HCT116 (cell line): Measurements from ENCODE around the gene SART1. TPM values are rescaled to one million over a fixed set of nuclear protein-coding genes. Genes with fewer than 3 reads are reported as not detected.

Experiments used
- ATAC-seq: fragments of 200-7000 bp; cut with Tn5 transposase; 2 replicates; pipeline ENCODE4 v1.9.1; 2020; ENCODE audit warnings: mild to moderate bottlenecking, moderate library complexity
- BruUV-seq: library from RNA; stranded (reverse); fragments of 400-500 nt; replicated peaks from 2 replicates; lab custom pipeline; 2021; lab: Mats Ljungman, UMichigan
- CTCF ChIA-PET: fragments of 300-600 bp; sonication (Branson Sonifier 250); formaldehyde crosslinking; loops from one replicate; lab custom pipeline; 2021; ENCODE audit warnings: antibody characterized with exemption; lab: Charles Lee
- POLR2A ChIA-PET: fragments of 300-600, 350-600 bp; sonication (Branson Sonifier 250); formaldehyde crosslinking; loops from one replicate; lab custom pipeline; 2021; ENCODE audit warnings: antibody characterized with exemption; lab: Charles Lee
- RAD21 ChIA-PET, 2 experiments: fragments of 300-600 bp; sonication (Branson Sonifier 250); formaldehyde crosslinking; loops; one replicate each; lab custom pipeline; 2023; ENCODE audit warnings: low total read pairs in 2 of 2; ENCODE audit not compliant: uncharacterized antibody in 2 of 2, unreplicated experiment in 2 of 2, low non-redundant PET in 1 of 2; lab: Charles Lee
- DNase-seq: peaks from one replicate; pipeline ENCODE4 v3.0.0-alpha.2; 2010; ENCODE audit warnings: low read depth, low spot score
- H2AFZ ChIP-seq: fragments of 200-600 bp; shearing (Covaris generic), sonication (generic); 2 replicates; pipeline ENCODE4 v1.6.1; 2017; ENCODE audit warnings: low read depth, mixed run types, mixed read lengths, antibody characterized with exemption, low read length; ENCODE audit not compliant: poor library complexity, severe bottlenecking
- H3K27ac ChIP-seq: 2 replicates; pipeline ENCODE4 v1.5.1; 2012; ENCODE audit warnings: low read depth, low read length
- H3K27me3 ChIP-seq: fragments of 200-600 bp; sonication (generic); 2 replicates; pipeline ENCODE4 v1.6.1; 2016; ENCODE audit warnings: mixed run types, low read length, mixed read lengths; ENCODE audit not compliant: insufficient read depth
- H3K36me3 ChIP-seq, 2 experiments: fragments of 200-500 bp in 1 of 2; fragments of 200-600 bp in 1 of 2; sonication (Bioruptor generic) in 1 of 2; sonication (generic) in 1 of 2; 2 replicates each; pipeline versions ENCODE4 v1.5.1 to v1.6.1; 2014 to 2016; ENCODE audit warnings: low read length in 2 of 2, inconsistent platforms in 1 of 2, mixed read lengths in 1 of 2, mixed run types in 1 of 2; ENCODE audit not compliant: insufficient read depth in 2 of 2, control insufficient read depth in 1 of 2
- H3K4me1 ChIP-seq, 2 experiments: fragments of 200-600 bp in 1 of 2; sonication (generic) in 1 of 2; 2 replicates each; pipeline versions ENCODE4 v1.5.1 to v1.6.1; 2012 to 2017; ENCODE audit warnings: low read length in 2 of 2, inconsistent platforms in 1 of 2, mild to moderate bottlenecking in 1 of 2, mixed read lengths in 1 of 2, mixed run types in 1 of 2, moderate library complexity in 1 of 2; ENCODE audit not compliant: insufficient read depth in 2 of 2, control insufficient read depth in 1 of 2
- H3K4me2 ChIP-seq: fragments of 200-600 bp; sonication (generic); 2 replicates; pipeline ENCODE4 v1.6.1; 2017; ENCODE audit warnings: mixed run types, low read length, mixed read lengths
- H3K4me3 ChIP-seq, 2 experiments: fragments of 200-600 bp in 1 of 2; sonication (generic) in 1 of 2; replicated peaks in 1 of 2; 2 replicates each; pipeline ENCODE4 v1.5.1; 2011 to 2016; ENCODE audit warnings: low read length in 2 of 2, control low read depth in 1 of 2, low read depth in 1 of 2, mild to moderate bottlenecking in 1 of 2, mixed read lengths in 1 of 2, mixed run types in 1 of 2
- H3K79me2 ChIP-seq: fragments of 200-600 bp; sonication (generic); 2 replicates; pipeline ENCODE4 v1.6.1; 2017; ENCODE audit warnings: mild to moderate bottlenecking, mixed run types, low read length, moderate library complexity, mixed read lengths; ENCODE audit not compliant: insufficient read depth
- H3K9ac ChIP-seq: fragments of 200-600 bp; sonication (generic); 2 replicates; pipeline ENCODE4 v1.6.1; 2016; ENCODE audit warnings: low read length, mixed read lengths
- H3K9me2 ChIP-seq: fragments of 200-600 bp; sonication (generic), shearing (Covaris generic); 2 replicates; pipeline ENCODE4 v1.6.1; 2017; ENCODE audit warnings: mixed run types, mild to moderate bottlenecking, moderate library complexity; ENCODE audit not compliant: insufficient read depth
- H3K9me3 ChIP-seq, 2 experiments: fragments of 200-500 bp in 1 of 2; fragments of 200-600 bp in 1 of 2; sonication (Bioruptor generic) in 1 of 2; sonication (generic) in 1 of 2; 2 replicates each; pipeline ENCODE4 v1.6.1; 2014 to 2017; ENCODE audit warnings: low read length in 2 of 2, mixed read lengths in 2 of 2, inconsistent platforms in 1 of 2, low read depth in 1 of 2, mild to moderate bottlenecking in 1 of 2, mixed run types in 1 of 2, moderate library complexity in 1 of 2; ENCODE audit not compliant: control insufficient read depth in 1 of 2, insufficient read depth in 1 of 2
- H4K20me1 ChIP-seq: fragments of 200-600 bp; sonication (generic), shearing (Covaris generic); 2 replicates; pipeline ENCODE4 v1.6.1; 2017; ENCODE audit warnings: mixed run types, mild to moderate bottlenecking, moderate library complexity; ENCODE audit not compliant: insufficient read depth
- EZH2phosphoT487 ChIP-seq: fragments of 200-600 bp; IDR thresholded peaks from 2 replicates; pipeline ENCODE4 v1.6.1; 2018; ENCODE audit warnings: antibody characterized with exemption, borderline replicate concordance
- FOSL1 ChIP-seq: IDR thresholded peaks from 2 replicates; pipeline ENCODE4 v1.6.1; 2012; ENCODE audit warnings: low read depth
- POLR2A ChIP-seq: IDR thresholded peaks from 2 replicates; pipeline ENCODE4 v1.7.0; 2011; ENCODE audit warnings: borderline replicate concordance; ENCODE audit not compliant: insufficient read depth, insufficient read length; ENCODE audit errors: extremely low read depth
- POLR2AphosphoS5 ChIP-seq: IDR thresholded peaks from 2 replicates; pipeline ENCODE4 v1.6.1; 2011; ENCODE audit warnings: mild to moderate bottlenecking, low read depth, low read length, moderate library complexity
- YY1 ChIP-seq: IDR thresholded peaks from 2 replicates; pipeline ENCODE4 v1.6.1; 2011; ENCODE audit warnings: low read length, low read depth, moderate library complexity, mild to moderate bottlenecking; ENCODE audit not compliant: insufficient replicate concordance; ENCODE audit errors: extremely low read depth
- ZFX ChIP-seq: fragments of 450-650 bp; IDR thresholded peaks from 2 replicates; pipeline ENCODE4 v1.6.1; 2017
- intact Hi-C: fragments of 100-400 bp; cut with micrococcal nuclease; formaldehyde crosslinking; loops from 2 replicates; pipeline ENCODE4 v1.10.0; 2022
- total RNA-seq: library from RNA; stranded (reverse); gene quantifications from one replicate; pipeline ENCODE4 v1.2.1, GENCODE V29; 2021; ENCODE audit not compliant: unreplicated experiment
- TF ChIP-seq, protein P1 (sequence below): IDR thresholded peaks from 2 replicates; pipeline ENCODE4 v1.6.1; 2012

SART1 gene
- total RNA-seq, 1 experiment from 2014 or later: 47.9 TPM

DNA sequence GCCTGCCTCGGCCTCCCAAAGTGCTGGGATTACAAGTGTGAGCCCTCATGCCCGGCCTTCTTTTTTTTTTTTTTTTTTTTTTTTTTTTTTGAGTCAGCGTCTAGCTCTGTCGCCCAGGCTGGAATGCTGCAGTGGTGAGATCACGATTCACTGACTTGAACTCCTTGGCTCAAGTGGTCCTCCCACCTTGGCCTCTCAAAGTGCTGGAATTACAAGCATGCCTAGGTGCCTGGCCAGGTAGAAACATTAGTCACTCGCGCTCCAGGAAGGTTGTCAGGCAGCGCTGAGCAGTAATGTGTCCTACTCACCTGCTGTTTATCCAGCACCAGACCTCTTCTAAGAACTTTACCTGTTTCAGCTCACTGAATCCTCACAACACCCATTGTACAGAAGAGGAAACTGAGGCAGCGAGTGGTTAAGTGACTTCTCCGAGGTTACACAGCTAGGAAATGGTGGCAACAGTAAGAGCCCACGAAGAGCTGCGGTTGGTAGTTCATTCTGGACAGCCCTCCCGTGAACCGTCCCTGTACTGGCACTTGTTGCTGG, 49.8 kb downstream of the SART1 start:
- H3K4me1 ChIP-seq: peaks cover 77 to 100% of the 10 kb centered on the region in 2 experiments
- no peak overlapping the region for H2AFZ ChIP-seq
- no peaks in the 10 kb centered on the region for H3K27me3 ChIP-seq
- ChIA-PET CTCF (interaction anchor here (1.7 to 3.2 kb wide), 3 partner anchors 11 to 123 kb away, joined by 5 to 22 read pairs (median 10); partner anchors contain the start of gene FIBP), POLR2A (interaction anchor here (0.6 to 2.6 kb wide), 5 partner anchors 9 to 291 kb away, joined by 3 to 17 read pairs (median 4); partner anchors contain the start of genes BANF1, EIF1AD, RNASEH2C and SF3B2), RAD21 (no interaction called here)
- ATAC-seq: peak; percentile 52
- no peaks in the 10 kb centered on the region for H4K20me1 ChIP-seq
- peak overlapping the region; percentile 74 for H3K9ac ChIP-seq
- H3K9me2 ChIP-seq: no peaks in the 10 kb centered on the region
- no TSS peak for BruUV-seq
- H3K79me2 ChIP-seq: peaks cover 10% of the 10 kb centered on the region; the same call in 1 of the 2 replicates
- intact Hi-C loops: loop anchor here (1.0 kb wide), 1 partner anchor 9 kb away; the partner anchor contains the start of genes BANF1 and EIF1AD
- peak; percentile 91 for DNase-seq
- H3K4me3 ChIP-seq: peak overlapping the region; percentile 44 to 59
- peak overlapping the region; percentile 89 for H3K27ac ChIP-seq
- H3K9me3 ChIP-seq: no peaks in the 10 kb centered on the region
- no peaks in the 10 kb centered on the region for H3K36me3 ChIP-seq
- H3K4me2 ChIP-seq: peak overlapping the region; percentile 72
- TF ChIP-seq, protein P1, sequence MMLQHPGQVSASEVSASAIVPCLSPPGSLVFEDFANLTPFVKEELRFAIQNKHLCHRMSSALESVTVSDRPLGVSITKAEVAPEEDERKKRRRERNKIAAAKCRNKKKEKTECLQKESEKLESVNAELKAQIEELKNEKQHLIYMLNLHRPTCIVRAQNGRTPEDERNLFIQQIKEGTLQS: no peak
- TF ChIP-seq POLR2AphosphoS5: peak; percentile 46; the same call in 1 of the 2 replicates

DNA sequence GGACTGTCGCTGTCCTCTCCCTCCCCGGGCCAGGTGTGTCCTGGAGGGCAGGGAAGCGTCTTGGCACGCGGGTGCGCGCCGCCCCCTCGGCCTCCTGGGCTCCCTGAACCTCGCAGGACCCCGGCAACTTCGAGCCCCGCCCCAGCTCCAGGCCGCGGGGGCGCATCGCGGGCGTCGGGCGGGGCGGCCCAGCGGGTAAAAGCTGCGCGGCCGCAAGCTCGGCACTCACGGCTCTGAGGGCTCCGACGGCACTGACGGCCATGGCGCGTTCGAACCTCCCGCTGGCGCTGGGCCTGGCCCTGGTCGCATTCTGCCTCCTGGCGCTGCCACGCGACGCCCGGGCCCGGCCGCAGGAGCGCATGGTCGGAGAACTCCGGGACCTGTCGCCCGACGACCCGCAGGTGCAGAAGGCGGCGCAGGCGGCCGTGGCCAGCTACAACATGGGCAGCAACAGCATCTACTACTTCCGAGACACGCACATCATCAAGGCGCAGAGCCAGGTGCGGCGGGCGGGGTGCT, 50.3 kb downstream of the SART1 start, which contains the start of gene CST6:
TSS of gene CST6 (plus strand) at position 224 of the 519 bp plus-strand sequence. CDS start at position 261, 37 bp downstream.
- peaks cover 79 to 100% of the 10 kb centered on the region in 2 experiments for H3K4me1 ChIP-seq
- ATAC-seq (peak; percentile 16), DNase-seq (no peak)
- no TSS peak for BruUV-seq
- no peaks in the 10 kb centered on the region for H3K9me3 ChIP-seq
- intact Hi-C loops: loop anchor here (1.0 kb wide), 1 partner anchor 10 kb away; the partner anchor contains the start of genes BANF1 and EIF1AD
- H3K4me2 ChIP-seq: peak within 1 kb of the TSS; percentile 72
- H3K36me3 ChIP-seq: no peaks in the 10 kb centered on the region
- no peak within 1 kb of the TSS for H2AFZ ChIP-seq
- POLR2A ChIA-PET: interaction anchor here (0.6 to 2.6 kb wide), 5 partner anchors 9 to 291 kb away, joined by 3 to 17 read pairs (median 4); partner anchors contain the start of genes BANF1, EIF1AD, RNASEH2C and SF3B2
- no peaks in the 10 kb centered on the region for H4K20me1 ChIP-seq
- H3K27me3 ChIP-seq: no peaks in the 10 kb centered on the region
- no peaks in the 10 kb centered on the region for H3K9me2 ChIP-seq
- CTCF ChIA-PET: interaction anchor here (0.7 to 3.2 kb wide), 4 partner anchors 10 to 232 kb away, joined by 5 to 22 read pairs (median 8); partner anchors contain the start of gene FIBP
- TF ChIP-seq YY1 (no peak), EZH2phosphoT487 (no peak), FOSL1 (no peak), ZFX (peak; percentile 55), POLR2A (no peak), POLR2AphosphoS5 (0 out of 2 replicates have a peak, but pooled peaks have one; percentile 42)
- H3K27ac ChIP-seq: peak within 1 kb of the TSS; percentile 89
- peak within 1 kb of the TSS; percentile 74 for H3K9ac ChIP-seq
- H3K4me3 ChIP-seq: peak within 1 kb of the TSS; percentile 44 to 59
- RAD21 ChIA-PET: no interaction called here
- peaks cover 11% of the 10 kb centered on the region; the same call in 1 of the 2 replicates for H3K79me2 ChIP-seq
